ENCODE data around the gene SMOC1.

DNA sequence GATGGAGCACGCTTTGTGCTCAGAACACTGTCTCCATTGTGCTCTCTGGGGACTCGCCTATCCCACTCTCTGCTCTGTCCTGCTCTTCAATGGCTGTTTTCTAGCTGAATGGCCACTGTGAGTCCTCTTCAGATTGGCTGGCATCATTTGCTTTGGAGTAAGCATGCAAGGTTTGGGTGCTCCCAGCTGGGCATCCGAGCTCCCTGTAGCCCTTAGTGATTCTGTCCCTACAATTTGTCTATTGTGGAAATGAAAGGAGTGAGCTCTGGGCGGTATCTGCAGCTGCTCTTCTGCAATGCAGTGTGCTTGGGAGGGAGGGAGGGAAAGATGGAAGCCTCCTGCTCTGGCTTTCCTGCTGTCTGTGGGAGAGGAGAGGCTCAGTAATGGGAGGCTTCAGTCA lies 84.8 kb downstream of the SMOC1 start:
- TF ChIP-seq, protein P1, sequence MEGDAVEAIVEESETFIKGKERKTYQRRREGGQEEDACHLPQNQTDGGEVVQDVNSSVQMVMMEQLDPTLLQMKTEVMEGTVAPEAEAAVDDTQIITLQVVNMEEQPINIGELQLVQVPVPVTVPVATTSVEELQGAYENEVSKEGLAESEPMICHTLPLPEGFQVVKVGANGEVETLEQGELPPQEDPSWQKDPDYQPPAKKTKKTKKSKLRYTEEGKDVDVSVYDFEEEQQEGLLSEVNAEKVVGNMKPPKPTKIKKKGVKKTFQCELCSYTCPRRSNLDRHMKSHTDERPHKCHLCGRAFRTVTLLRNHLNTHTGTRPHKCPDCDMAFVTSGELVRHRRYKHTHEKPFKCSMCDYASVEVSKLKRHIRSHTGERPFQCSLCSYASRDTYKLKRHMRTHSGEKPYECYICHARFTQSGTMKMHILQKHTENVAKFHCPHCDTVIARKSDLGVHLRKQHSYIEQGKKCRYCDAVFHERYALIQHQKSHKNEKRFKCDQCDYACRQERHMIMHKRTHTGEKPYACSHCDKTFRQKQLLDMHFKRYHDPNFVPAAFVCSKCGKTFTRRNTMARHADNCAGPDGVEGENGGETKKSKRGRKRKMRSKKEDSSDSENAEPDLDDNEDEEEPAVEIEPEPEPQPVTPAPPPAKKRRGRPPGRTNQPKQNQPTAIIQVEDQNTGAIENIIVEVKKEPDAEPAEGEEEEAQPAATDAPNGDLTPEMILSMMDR (IDR thresholded peaks at IDR 0.05), result no peak
- TF ChIP-seq POLR2AphosphoS5 (IDR thresholded peaks at IDR 0.05) (no peak), POLR2A (IDR thresholded peaks at IDR 0.05) (no peak)
